Measurements from ENCODE around the gene ZCCHC3.

Gene ZCCHC3

DNA sequence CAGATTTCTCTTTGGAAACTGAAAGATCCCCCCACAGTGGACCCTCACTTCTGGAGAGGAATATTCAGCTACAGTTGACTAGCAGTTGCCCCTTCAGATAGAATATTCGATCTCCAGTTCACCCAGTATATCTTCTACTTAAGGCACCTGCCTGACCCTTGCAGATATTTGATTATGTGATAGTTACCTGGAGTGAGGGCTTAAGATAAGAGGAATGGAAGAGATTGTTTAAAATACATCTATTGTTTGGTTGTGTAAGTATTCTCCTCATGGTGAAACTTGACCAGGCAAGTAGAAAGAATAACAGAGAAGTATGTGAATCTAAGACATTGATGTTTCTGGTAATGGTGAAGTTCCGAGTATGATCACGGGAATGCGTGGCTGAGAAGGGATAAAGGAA is 1.6 kb upstream of the ZCCHC3 start:
- Histone ChIP-seq H3K36me3 (no peaks in the 10 kb centered on the region), H3K27me3 (no peaks in the 10 kb centered on the region), H3K27ac (no peak overlapping the region), H3K4me3 (no peak overlapping the region), H3K4me1 (peaks cover 0 to 38% (median 33%) of the 10 kb centered on the region in 4 donors), H3K9me3 (no peaks in the 10 kb centered on the region)
- TF ChIP-seq, protein P1, sequence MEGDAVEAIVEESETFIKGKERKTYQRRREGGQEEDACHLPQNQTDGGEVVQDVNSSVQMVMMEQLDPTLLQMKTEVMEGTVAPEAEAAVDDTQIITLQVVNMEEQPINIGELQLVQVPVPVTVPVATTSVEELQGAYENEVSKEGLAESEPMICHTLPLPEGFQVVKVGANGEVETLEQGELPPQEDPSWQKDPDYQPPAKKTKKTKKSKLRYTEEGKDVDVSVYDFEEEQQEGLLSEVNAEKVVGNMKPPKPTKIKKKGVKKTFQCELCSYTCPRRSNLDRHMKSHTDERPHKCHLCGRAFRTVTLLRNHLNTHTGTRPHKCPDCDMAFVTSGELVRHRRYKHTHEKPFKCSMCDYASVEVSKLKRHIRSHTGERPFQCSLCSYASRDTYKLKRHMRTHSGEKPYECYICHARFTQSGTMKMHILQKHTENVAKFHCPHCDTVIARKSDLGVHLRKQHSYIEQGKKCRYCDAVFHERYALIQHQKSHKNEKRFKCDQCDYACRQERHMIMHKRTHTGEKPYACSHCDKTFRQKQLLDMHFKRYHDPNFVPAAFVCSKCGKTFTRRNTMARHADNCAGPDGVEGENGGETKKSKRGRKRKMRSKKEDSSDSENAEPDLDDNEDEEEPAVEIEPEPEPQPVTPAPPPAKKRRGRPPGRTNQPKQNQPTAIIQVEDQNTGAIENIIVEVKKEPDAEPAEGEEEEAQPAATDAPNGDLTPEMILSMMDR (IDR thresholded peaks at IDR 0.05) = no peak
- DNase-seq = no peak
- intact Hi-C loops (cut with DNase I; ENCODE audit: low total_unique reads) = loop anchor here (2.0 kb wide), 1 partner anchor 29 kb away; the partner anchor contains the start of gene SOX12

DNA sequence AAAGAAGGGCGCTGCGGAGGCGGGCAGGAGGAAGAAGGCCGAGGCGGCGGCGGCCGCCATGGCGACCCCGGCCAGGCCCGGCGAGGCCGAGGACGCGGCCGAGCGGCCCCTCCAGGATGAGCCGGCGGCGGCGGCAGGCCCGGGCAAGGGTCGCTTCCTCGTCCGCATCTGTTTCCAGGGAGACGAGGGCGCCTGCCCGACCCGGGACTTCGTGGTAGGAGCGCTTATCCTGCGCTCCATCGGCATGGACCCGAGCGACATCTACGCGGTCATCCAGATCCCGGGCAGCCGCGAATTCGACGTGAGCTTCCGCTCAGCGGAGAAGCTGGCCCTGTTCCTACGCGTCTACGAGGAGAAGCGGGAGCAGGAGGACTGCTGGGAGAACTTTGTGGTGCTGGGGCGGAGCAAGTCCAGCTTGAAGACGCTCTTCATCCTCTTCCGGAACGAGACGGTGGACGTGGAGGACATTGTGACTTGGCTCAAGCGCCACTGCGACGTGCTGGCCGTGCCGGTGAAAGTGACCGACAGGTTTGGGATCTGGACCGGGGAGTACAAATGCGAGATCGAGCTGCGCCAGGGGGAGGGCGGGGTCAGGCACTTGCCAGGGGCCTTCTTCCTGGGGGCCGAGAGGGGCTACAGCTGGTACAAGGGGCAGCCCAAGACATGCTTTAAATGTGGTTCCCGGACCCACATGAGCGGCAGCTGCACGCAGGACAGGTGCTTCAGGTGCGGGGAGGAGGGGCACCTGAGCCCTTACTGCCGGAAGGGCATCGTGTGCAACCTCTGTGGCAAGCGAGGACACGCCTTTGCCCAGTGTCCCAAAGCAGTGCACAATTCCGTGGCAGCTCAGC is 780 bp downstream of the ZCCHC3 start:
- Histone ChIP-seq H3K4me3 (peak overlapping the region; percentile 88 to 92), H3K27ac (peak overlapping the region; percentile 97 to 100), H3K9me3 (no peaks in the 10 kb centered on the region), H3K27me3 (no peaks in the 10 kb centered on the region), H3K36me3 (peaks cover 0 to 10% (median 0%) of the 10 kb centered on the region in 3 donors), H3K4me1 (peaks cover 0 to 40% (median 30%) of the 10 kb centered on the region in 4 donors)
- DNase-seq = peak; percentile 66 to 84
- TF ChIP-seq, protein P1 (IDR thresholded peaks at IDR 0.05) = no peak
- intact Hi-C loops (cut with DNase I; ENCODE audit: low total_unique reads) = loop anchor here (2.0 kb wide), 1 partner anchor 27 kb away; the partner anchor contains the start of gene SOX12

DNA sequence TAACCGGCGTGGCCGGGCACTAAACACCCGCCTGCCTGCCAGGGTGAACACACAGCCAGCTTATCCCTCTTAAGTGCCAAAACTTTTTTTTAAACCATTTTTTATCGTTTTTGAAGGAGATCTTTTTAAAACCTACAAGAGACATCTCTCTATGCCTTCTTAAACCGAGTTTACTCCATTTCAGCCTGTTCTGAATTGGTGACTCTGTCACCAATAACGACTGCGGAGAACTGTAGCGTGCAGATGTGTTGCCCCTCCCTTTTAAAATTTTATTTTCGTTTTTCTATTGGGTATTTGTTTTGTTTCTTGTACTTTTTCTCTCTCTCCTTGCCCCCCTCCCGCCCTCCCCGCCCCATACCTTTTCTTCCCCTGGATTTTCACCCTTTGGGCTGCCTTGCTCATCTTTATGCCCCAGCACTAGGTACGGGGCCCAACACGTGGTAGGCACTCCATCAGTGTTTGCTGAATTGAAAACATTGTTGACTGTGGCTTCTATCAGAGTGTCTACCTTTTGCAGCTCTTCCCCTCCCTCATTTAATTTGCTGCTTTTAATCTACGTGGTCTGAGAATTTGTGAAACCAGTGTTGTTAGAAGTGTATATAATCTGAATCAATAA is 1.5 kb downstream of the ZCCHC3 start:
- H3K36me3 ChIP-seq = peaks cover 0 to 10% (median 0%) of the 10 kb centered on the region in 3 donors
- intact Hi-C loops (cut with DNase I; ENCODE audit: low total_unique reads) = no loop called here

DNA sequence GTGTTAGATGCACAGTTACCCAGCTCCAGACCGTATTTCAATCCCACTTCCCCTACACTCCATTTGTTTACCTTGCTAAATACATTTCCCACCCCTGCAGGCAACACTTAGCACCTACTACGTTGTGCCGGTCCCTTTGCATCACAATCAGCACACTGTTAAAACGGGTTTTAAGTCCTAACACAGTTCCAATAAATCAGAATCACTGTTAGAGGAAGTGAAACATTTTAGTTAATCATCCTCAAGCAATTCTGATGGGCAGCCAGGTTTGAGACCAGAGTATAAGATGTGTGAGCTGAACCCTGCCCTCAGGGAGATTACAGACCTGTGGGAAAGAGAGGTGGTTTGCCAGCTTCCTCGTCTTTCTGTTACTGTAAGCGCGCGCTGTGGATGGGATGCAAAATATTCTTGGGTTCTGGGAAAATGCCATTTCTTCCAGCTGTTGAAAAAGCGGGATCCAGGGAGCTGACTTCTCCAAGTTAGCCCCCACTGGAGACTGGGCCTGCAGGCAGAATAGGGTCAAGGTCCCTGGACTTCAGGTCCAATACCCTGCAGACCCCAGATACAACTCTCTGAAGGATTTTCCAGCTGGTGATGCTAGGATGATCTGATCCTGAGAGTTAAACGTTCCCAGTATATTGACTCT is 3.1 kb downstream of the ZCCHC3 start:
- peaks cover 0 to 40% (median 30%) of the 10 kb centered on the region in 4 donors for H3K4me1 ChIP-seq
- TF ChIP-seq, protein P1 (IDR thresholded peaks at IDR 0.05) = no peak
- intact Hi-C loops (cut with DNase I; ENCODE audit: low total_unique reads) = no loop called here
- H3K36me3 ChIP-seq = peaks cover 0 to 10% (median 0%) of the 10 kb centered on the region in 3 donors
- H3K27me3 ChIP-seq = no peaks in the 10 kb centered on the region
- H3K9me3 ChIP-seq = no peaks in the 10 kb centered on the region
- peak overlapping the region in 1 of 2 donors; percentile 1 for H3K27ac ChIP-seq
- peak overlapping the region in 1 of 2 donors; percentile 92 for H3K4me3 ChIP-seq
- no peak for DNase-seq

More for the DNA sequence above, 1.5 kb downstream of the ZCCHC3 start:
- peak overlapping the region; percentile 88 to 92 for H3K4me3 ChIP-seq
- H3K27ac ChIP-seq = peak overlapping the region; percentile 97 to 100
- TF ChIP-seq, protein P1 (IDR thresholded peaks at IDR 0.05) = no peak
- DNase-seq = no peak
- H3K9me3 ChIP-seq = no peaks in the 10 kb centered on the region
- H3K4me1 ChIP-seq = peaks cover 0 to 40% (median 30%) of the 10 kb centered on the region in 4 donors
- H3K27me3 ChIP-seq = no peaks in the 10 kb centered on the region
